ENCODE data around the gene LILRB3.
"Not testable (repeated sequence)": the region's sequence is repeated elsewhere in the genome, so short reads cannot be mapped to it uniquely, and the experiment has no call there.

LILRB3 gene

DNA sequence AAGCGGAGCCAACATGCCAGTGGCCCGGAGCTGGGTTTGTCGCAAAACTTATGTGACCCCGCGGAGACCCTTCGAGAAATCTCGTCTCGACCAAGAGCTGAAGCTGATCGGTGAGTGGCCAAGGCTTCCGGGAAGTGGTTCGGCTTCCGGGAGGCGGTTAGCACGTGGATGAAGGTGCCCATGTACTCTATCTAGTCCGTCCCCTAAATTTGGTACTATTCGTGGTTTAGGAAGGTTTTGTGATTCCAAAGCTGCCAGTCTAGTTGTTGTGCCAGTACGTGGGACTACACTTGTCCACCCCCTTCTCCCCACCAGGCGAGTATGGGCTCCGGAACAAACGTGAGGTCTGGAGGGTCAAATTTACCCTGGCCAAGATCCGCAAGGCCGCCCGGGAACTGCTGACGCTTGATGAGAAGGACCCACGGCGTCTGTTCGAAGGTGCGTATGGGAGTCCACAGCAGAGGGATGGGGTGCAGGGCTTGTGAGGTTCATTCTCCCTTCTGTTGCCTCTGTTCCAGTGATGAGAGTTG is 21.6 kb downstream of the LILRB3 start:
- Histone ChIP-seq H3K4me3 (ENCODE audit: low read length in 2 of 2) (peak overlapping the region; percentile 92 to 95), H3K27me3 (ENCODE audit: control insufficient read depth in 1 of 2, insufficient read depth in 2 of 2, low read length in 2 of 2) (no peaks in the 10 kb centered on the region), H3K27ac (ENCODE audit: low read length) (peak overlapping the region; percentile 92), H3K9ac (ENCODE audit: low read length in 2 of 2) (peak overlapping the region; percentile 91 to 96), H3K4me1 (ENCODE audit: control insufficient read depth, insufficient read depth, low read length) (peaks cover 53% of the 10 kb centered on the region), H3K9me3 (ENCODE audit: control insufficient read depth in 2 of 2, low read length in 2 of 2) (no peaks in the 10 kb centered on the region), H3K36me3 (ENCODE audit: control insufficient read depth in 2 of 2, insufficient read depth in 2 of 2, low read length in 2 of 2) (peaks cover 34 to 37% of the 10 kb centered on the region in 2 donors)

DNA sequence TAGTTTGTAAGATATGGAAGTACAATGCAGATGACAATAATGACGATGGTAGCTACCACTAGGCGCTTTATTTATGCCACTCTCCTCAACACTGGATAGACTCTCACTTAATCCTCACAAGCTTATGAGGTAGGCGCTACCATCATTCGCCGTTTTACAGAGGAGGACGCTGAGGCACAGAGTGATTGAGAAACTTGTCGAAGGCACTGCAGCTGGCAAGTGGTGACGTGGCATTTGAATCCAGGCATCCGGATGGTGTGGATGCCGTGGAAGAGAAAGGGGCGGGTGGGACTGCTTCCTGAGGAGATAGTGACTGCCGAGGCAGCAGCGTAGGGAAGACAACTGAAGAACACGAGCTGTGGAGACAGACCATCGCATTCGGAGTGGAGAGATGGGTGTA is 23.4 kb downstream of the LILRB3 start:
- no peak overlapping the region for H3K9ac ChIP-seq (ENCODE audit: low read length in 2 of 2)
- no peak overlapping the region for H3K4me3 ChIP-seq (ENCODE audit: low read length in 2 of 2)
- H3K9me3 ChIP-seq (ENCODE audit: control insufficient read depth in 2 of 2, low read length in 2 of 2): no peaks in the 10 kb centered on the region
- peaks cover 18 to 21% of the 10 kb centered on the region in 2 donors for H3K36me3 ChIP-seq (ENCODE audit: control insufficient read depth in 2 of 2, insufficient read depth in 2 of 2, low read length in 2 of 2)
- peaks cover 39% of the 10 kb centered on the region for H3K4me1 ChIP-seq (ENCODE audit: control insufficient read depth, insufficient read depth, low read length)
- H3K27me3 ChIP-seq (ENCODE audit: control insufficient read depth in 1 of 2, insufficient read depth in 2 of 2, low read length in 2 of 2): no peaks in the 10 kb centered on the region
- no peak overlapping the region for H3K27ac ChIP-seq (ENCODE audit: low read length)

DNA sequence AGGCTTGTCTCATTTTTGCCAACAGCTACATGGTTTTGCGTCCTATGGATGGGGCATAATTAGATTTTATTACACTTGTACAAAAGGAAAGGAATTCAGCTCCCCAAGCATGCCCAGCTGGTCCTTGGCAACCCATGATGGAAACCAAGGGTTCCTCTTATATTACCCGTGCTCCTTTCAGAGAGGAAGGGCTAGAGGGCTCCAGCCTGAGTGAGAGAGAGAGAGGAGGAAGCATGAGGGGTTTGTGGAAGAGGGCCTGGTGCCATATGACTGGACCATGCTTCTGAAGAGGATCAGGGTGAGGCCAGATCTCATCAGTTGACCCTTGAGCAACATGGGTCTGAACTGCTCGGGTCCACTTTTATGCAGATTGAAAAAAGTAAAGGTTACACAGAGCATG is 25.7 kb downstream of the LILRB3 start:
- H3K27ac ChIP-seq (ENCODE audit: low read length): no peak overlapping the region

DNA sequence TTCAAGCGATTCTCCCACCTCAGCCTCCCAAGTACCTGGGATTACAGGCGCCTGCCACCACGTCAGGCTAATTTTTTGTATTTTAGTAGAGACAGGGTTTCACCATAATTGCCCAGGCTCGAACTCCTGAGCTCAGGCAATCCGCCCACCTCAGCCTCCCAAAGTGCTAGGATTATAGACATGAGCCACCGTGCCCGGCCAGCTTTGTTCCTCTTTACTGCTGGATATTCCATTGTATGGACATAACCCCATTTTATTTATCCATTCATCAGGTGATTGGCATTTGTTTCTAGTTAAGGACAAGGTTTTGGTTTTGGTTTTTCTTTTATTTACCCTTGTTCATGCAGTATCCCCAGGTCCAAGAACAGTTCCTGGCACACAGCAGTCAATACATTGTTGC is 26.3 kb downstream of the LILRB3 start:
- Histone ChIP-seq H3K27me3 (ENCODE audit: control insufficient read depth in 1 of 2, insufficient read depth in 2 of 2, low read length in 2 of 2) (no peaks in the 10 kb centered on the region), H3K9me3 (ENCODE audit: control insufficient read depth in 2 of 2, low read length in 2 of 2) (no peaks in the 10 kb centered on the region), H3K27ac (ENCODE audit: low read length) (no peak overlapping the region), H3K4me3 (ENCODE audit: low read length in 2 of 2) (no peak overlapping the region), H3K4me1 (ENCODE audit: control insufficient read depth, insufficient read depth, low read length) (peaks cover 22% of the 10 kb centered on the region), H3K36me3 (ENCODE audit: control insufficient read depth in 2 of 2, insufficient read depth in 2 of 2, low read length in 2 of 2) (peaks cover 7 to 10% of the 10 kb centered on the region in 2 donors), H3K9ac (ENCODE audit: low read length in 2 of 2) (no peak overlapping the region)

More for the DNA sequence above, 25.7 kb downstream of the LILRB3 start:
- H3K27me3 ChIP-seq (ENCODE audit: control insufficient read depth in 1 of 2, insufficient read depth in 2 of 2, low read length in 2 of 2): no peaks in the 10 kb centered on the region
- H3K4me1 ChIP-seq (ENCODE audit: control insufficient read depth, insufficient read depth, low read length): peaks cover 22% of the 10 kb centered on the region
- H3K9me3 ChIP-seq (ENCODE audit: control insufficient read depth in 2 of 2, low read length in 2 of 2): no peaks in the 10 kb centered on the region
- H3K4me3 ChIP-seq (ENCODE audit: low read length in 2 of 2): no peak overlapping the region
- no peak overlapping the region for H3K9ac ChIP-seq (ENCODE audit: low read length in 2 of 2)
- peaks cover 9 to 13% of the 10 kb centered on the region in 2 donors for H3K36me3 ChIP-seq (ENCODE audit: control insufficient read depth in 2 of 2, insufficient read depth in 2 of 2, low read length in 2 of 2)

DNA sequence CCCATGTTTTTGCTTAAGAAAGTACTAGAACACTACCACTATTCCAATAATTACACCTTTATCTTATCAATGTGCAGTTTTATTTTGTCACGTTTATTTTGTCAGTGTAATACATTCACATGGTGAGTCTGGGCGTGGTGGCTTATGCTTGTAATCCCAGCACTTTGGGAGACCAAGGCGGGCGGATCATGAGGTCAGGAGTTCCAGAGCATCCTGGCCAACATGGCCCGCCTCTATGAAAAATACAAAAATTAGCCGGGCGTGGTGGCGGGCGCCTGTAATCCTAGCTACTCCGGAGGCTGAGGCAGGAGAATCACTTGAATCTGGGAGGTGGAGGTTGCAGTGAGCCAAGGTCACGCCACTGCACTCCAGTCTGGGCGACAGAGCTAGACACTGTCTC is 28.3 kb downstream of the LILRB3 start:
- peaks cover 19% of the 10 kb centered on the region for H3K4me1 ChIP-seq (ENCODE audit: control insufficient read depth, insufficient read depth, low read length)
- not testable (repeated sequence) for H3K4me3 ChIP-seq (ENCODE audit: low read length in 2 of 2); H3K9me3 ChIP-seq (ENCODE audit: control insufficient read depth in 2 of 2, low read length in 2 of 2); H3K9ac ChIP-seq (ENCODE audit: low read length in 2 of 2); H3K27me3 ChIP-seq (ENCODE audit: control insufficient read depth in 1 of 2, insufficient read depth in 2 of 2, low read length in 2 of 2); H3K27ac ChIP-seq (ENCODE audit: low read length)
- H3K36me3 ChIP-seq (ENCODE audit: control insufficient read depth in 2 of 2, insufficient read depth in 2 of 2, low read length in 2 of 2): peaks cover 7 to 10% of the 10 kb centered on the region in 2 donors

DNA sequence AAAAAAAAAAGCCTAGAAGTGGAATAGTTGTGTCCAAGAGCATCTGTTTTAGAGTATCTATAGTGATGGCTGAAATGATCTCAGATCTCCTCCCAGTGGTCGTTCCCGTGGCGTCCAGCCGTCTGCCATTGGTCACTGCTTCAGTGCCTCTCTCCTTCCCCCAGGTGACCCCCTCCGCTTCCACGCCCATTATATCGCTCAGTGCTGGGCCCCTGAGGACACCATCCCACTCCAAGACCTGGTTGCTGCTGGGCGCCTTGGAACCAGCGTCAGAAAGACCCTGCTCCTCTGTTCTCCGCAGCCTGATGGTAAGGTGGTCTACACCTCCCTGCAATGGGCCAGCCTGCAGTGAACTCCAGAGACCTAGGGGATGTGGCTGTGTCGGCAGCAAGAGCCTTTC is 29.8 kb downstream of the LILRB3 start:
- Histone ChIP-seq H3K9me3 (ENCODE audit: control insufficient read depth in 2 of 2, low read length in 2 of 2) (no peaks in the 10 kb centered on the region), H3K36me3 (ENCODE audit: control insufficient read depth in 2 of 2, insufficient read depth in 2 of 2, low read length in 2 of 2) (peaks cover 7 to 10% of the 10 kb centered on the region in 2 donors), H3K4me1 (ENCODE audit: control insufficient read depth, insufficient read depth, low read length) (peaks cover 24% of the 10 kb centered on the region), H3K27me3 (ENCODE audit: control insufficient read depth in 1 of 2, insufficient read depth in 2 of 2, low read length in 2 of 2) (no peaks in the 10 kb centered on the region), H3K4me3 (ENCODE audit: low read length in 2 of 2) (no peak overlapping the region), H3K27ac (ENCODE audit: low read length) (no peak overlapping the region), H3K9ac (ENCODE audit: low read length in 2 of 2) (peak overlapping the region in 1 of 2 donors; percentile 28)

DNA sequence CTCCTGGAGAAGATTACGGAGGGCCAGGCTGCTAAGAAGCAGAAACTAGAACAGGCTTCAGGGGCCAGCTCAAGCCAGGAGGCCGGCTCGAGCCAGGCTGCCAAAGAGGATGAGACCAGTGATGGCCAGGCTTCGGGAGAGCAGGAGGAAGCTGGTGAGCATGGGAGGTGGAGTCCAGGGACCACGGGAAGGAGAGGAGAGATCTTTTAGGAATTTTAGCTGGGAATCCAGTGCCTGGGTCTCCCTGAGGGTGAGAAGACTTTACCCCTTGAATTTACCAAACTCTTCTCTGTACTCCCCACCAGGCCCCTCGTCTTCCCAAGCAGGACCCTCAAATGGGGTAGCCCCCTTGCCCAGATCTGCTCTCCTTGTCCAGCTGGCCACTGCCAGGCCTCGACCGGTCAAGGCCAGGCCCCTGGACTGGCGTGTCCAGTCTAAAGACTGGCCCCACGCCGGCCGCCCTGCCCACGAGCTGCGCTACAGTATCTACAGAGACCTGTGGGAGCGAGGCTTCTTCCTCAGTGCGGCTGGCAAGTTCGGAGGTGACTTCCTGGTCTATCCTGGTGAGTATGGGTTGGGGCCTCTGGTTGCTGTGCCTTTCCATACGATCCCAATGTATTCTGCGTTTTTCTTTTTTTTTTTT is 30.9 kb downstream of the LILRB3 start:
- peak overlapping the region; percentile 69 to 90 for H3K9ac ChIP-seq (ENCODE audit: low read length in 2 of 2)
- H3K9me3 ChIP-seq (ENCODE audit: control insufficient read depth in 2 of 2, low read length in 2 of 2): no peaks in the 10 kb centered on the region
- no peaks in the 10 kb centered on the region for H3K27me3 ChIP-seq (ENCODE audit: control insufficient read depth in 1 of 2, insufficient read depth in 2 of 2, low read length in 2 of 2)
- peaks cover 25% of the 10 kb centered on the region for H3K4me1 ChIP-seq (ENCODE audit: control insufficient read depth, insufficient read depth, low read length)
- peak overlapping the region; percentile 97 for H3K27ac ChIP-seq (ENCODE audit: low read length)
- H3K4me3 ChIP-seq (ENCODE audit: low read length in 2 of 2): peak overlapping the region; percentile 87 to 91
- peaks cover 7 to 10% of the 10 kb centered on the region in 2 donors for H3K36me3 ChIP-seq (ENCODE audit: control insufficient read depth in 2 of 2, insufficient read depth in 2 of 2, low read length in 2 of 2)

DNA sequence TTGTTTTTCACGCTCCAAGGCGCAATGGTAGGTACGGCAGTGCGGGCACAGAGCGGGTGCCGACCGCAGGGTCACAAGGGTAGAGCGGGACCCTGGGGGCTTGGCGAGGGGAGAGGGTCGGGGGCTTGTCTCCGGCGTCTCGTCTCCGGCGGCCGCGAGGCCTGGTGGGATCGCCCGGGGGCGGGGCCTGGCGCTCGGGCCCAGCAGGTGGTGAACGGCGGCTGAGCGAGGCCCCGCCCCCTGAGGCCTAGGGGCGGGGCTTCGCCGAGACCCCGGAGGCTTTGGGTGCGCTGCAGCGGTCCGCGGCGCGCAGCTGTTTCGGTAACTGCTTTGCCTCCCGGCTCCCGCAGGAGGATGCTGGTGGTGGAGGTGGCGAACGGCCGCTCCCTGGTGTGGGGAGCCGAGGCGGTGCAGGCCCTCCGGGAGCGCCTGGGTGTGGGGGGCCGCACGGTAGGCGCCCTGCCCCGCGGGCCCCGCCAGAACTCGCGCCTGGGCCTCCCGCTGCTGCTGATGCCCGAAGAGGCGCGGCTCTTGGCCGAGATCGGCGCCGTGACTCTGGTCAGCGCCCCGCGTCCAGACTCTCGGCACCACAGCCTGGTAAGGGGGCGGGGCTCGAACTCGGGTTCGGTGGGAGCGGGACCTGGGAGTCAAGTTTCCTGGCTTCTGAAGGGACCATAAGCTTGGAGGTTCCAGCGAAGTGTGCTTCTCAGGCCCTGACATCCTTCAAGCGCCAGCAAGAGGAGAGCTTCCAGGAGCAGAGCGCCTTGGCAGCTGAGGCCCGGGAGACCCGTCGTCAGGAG is 31.6 kb downstream of the LILRB3 start, which contains the start of gene TSEN34:
Gene TSEN34 (plus strand): TSS at position 298 of the 800 bp plus-strand sequence. CDS start 57 bp downstream, at position 355.
- no peaks in the 10 kb centered on the region for H3K9me3 ChIP-seq (ENCODE audit: control insufficient read depth in 2 of 2, low read length in 2 of 2)
- peak within 1 kb of the TSS; percentile 87 to 91 for H3K4me3 ChIP-seq (ENCODE audit: low read length in 2 of 2)
- H3K36me3 ChIP-seq (ENCODE audit: control insufficient read depth in 2 of 2, insufficient read depth in 2 of 2, low read length in 2 of 2): peaks cover 10% of the 10 kb centered on the region in 2 donors
- peak within 1 kb of the TSS; percentile 69 to 94 for H3K9ac ChIP-seq (ENCODE audit: low read length in 2 of 2)
- H3K4me1 ChIP-seq (ENCODE audit: control insufficient read depth, insufficient read depth, low read length): peaks cover 25% of the 10 kb centered on the region
- H3K27ac ChIP-seq (ENCODE audit: low read length): peak within 1 kb of the TSS; percentile 97
- no peaks in the 10 kb centered on the region for H3K27me3 ChIP-seq (ENCODE audit: control insufficient read depth in 1 of 2, insufficient read depth in 2 of 2, low read length in 2 of 2)

DNA sequence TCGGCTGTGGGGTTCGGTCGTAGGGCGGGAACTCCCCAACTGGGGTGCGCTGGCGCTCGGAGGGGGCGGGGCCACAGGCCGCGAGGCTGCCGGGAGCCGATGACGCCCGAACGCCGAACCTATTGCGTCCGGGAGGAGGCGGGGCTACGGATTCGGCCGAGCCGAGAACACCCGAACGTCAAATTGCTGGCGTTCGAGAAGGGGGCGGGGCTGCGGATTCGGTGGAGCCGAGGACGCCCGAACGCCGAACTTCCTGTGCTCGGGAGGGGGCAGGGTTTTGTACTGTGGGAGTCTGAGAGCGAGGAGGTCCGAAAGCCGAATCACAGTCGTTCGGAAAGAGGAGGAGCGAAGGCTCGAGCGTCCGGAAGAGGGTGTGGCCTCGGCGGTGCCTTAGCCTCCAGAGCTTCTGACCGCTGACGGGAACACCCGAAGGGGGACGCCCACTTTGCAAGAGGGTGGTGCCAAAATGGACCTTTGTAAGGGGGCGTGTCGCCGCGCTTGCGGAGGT is 32.2 kb downstream of the LILRB3 start:
- H3K4me1 ChIP-seq (ENCODE audit: control insufficient read depth, insufficient read depth, low read length): peaks cover 25% of the 10 kb centered on the region
- peak overlapping the region; percentile 87 to 91 for H3K4me3 ChIP-seq (ENCODE audit: low read length in 2 of 2)
- peaks cover 10% of the 10 kb centered on the region in 2 donors for H3K36me3 ChIP-seq (ENCODE audit: control insufficient read depth in 2 of 2, insufficient read depth in 2 of 2, low read length in 2 of 2)
- peak overlapping the region; percentile 97 for H3K27ac ChIP-seq (ENCODE audit: low read length)
- no peaks in the 10 kb centered on the region for H3K27me3 ChIP-seq (ENCODE audit: control insufficient read depth in 1 of 2, insufficient read depth in 2 of 2, low read length in 2 of 2)
- no peaks in the 10 kb centered on the region for H3K9me3 ChIP-seq (ENCODE audit: control insufficient read depth in 2 of 2, low read length in 2 of 2)
- H3K9ac ChIP-seq (ENCODE audit: low read length in 2 of 2): peak overlapping the region; percentile 69 to 94

DNA sequence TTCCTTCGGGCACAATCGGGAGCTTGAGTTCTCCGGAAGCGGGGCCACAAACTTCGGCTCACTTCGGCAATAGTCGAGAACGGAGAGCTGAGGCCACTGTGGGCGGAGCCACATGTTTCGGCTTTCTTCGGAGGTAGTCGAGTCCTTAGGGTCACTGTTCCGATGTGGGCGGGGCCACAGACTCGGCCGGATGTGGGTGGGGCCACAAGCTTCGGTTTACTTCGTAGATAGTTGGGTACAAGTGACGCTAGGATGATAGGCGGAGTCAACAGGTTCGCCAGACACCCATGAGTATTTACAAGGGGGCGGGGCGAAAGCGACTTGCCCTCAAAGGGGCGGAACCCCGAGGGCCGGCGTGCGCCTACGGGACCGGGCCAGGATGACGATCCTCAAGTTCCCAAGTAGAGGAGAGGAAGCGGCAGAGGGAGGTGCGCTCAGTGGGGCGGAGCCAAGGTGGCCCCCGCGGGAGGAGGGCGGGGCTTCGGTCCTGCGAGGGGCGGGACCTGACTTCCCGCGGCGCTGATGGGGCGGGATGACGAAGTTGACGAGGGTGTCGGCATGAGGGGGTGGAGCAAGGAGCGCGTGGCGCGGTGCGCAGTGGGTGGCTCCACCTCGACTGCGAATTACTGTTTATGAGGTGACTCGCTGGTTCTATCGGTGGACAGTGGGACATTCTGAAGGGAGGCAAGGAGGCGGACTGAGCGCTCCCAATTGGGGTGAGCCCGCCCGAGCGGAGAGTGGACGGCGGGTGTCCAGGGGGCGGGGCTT is 32.9 kb downstream of the LILRB3 start:
- Histone ChIP-seq H3K9ac (ENCODE audit: low read length in 2 of 2) (peak overlapping the region; percentile 76 to 94), H3K4me1 (ENCODE audit: control insufficient read depth, insufficient read depth, low read length) (peaks cover 25% of the 10 kb centered on the region), H3K27ac (ENCODE audit: low read length) (peak overlapping the region; percentile 97), H3K36me3 (ENCODE audit: control insufficient read depth in 2 of 2, insufficient read depth in 2 of 2, low read length in 2 of 2) (peaks cover 10% of the 10 kb centered on the region in 2 donors), H3K4me3 (ENCODE audit: low read length in 2 of 2) (peak overlapping the region; percentile 57 to 91), H3K27me3 (ENCODE audit: control insufficient read depth in 1 of 2, insufficient read depth in 2 of 2, low read length in 2 of 2) (no peaks in the 10 kb centered on the region), H3K9me3 (ENCODE audit: control insufficient read depth in 2 of 2, low read length in 2 of 2) (no peaks in the 10 kb centered on the region)

All from stomach smooth muscle (tissue), 2 donors.